Upper lobe of left lung (tissue), 6 donors: ENCODE data around the gene GNG13. TPM values are rescaled to one million over a fixed set of nuclear protein-coding genes. Genes with fewer than 3 reads are reported as not detected.
A peak's percentile ranks its signal among the peaks of the same experiment; 100 is the strongest.
"Not testable (repeated sequence)": the region's sequence is repeated elsewhere in the genome, so short reads cannot be mapped to it uniquely, and the experiment has no call there.

Experiments
- ATAC-seq, 2 donors: fragments of 200-7000 bp; cut with Tn5 transposase; one replicate each; pipeline ENCODE4 v1.9.1; 2022; ENCODE audit warnings: mild to moderate bottlenecking in 2 of 2, moderate library complexity in 2 of 2; ENCODE audit not compliant: low FRiP score in 2 of 2
- DNase-seq, 2 donors: peaks; one replicate each; pipeline ENCODE4 v3.0.0-alpha.2; 2019 to 2020
- H3K27ac ChIP-seq, 4 donors: fragments of 200-600 bp; sonication (generic); one replicate each; pipeline ENCODE4 v1.5.1; 2016 to 2019
- H3K27me3 ChIP-seq, 4 donors: fragments of 200-600 bp; sonication (generic); one replicate each; pipeline ENCODE4 v1.5.1; 2017 to 2019
- H3K36me3 ChIP-seq, 4 donors: fragments of 200-600 bp; sonication (generic); one replicate each; pipeline ENCODE4 v1.5.1; 2016 to 2019
- H3K4me1 ChIP-seq, 4 donors: fragments of 200-600 bp; sonication (generic); one replicate each; pipeline ENCODE4 v1.5.1; 2018 to 2019
- H3K4me3 ChIP-seq, 4 donors: fragments of 200-600 bp; sonication (generic); one replicate each; pipeline ENCODE4 v1.5.1; 2017 to 2019; ENCODE audit warnings: mild to moderate bottlenecking in 2 of 4, moderate library complexity in 1 of 4
- H3K9me3 ChIP-seq, 4 donors: fragments of 200-600 bp; sonication (generic); one replicate each; pipeline ENCODE4 v1.5.1; 2018 to 2019
- CTCF ChIP-seq, 6 experiments: fragments of 450-650 bp in 4 of 6; fragments of 200-600 bp in 2 of 6; sonication (generic) in 2 of 6; IDR thresholded peaks; one replicate each; pipeline ENCODE4 v1.5.1; 2016 to 2019; ENCODE audit warnings: antibody characterized with exemption in 6 of 6
- EP300 ChIP-seq, 4 donors: sonication (generic); formaldehyde crosslinking; IDR thresholded peaks; one replicate each; pipeline ENCODE4 v1.5.1; 2017; ENCODE audit warnings: antibody characterized with exemption in 4 of 4, control low read depth in 2 of 4
- POLR2A ChIP-seq, 4 donors: fragments of 450-650 bp; IDR thresholded peaks; one replicate each; pipeline ENCODE4 v1.5.1; 2016 to 2017; ENCODE audit warnings: antibody characterized with exemption in 4 of 4, mild to moderate bottlenecking in 2 of 4
- POLR2AphosphoS5 ChIP-seq, 2 donors: sonication (generic); formaldehyde crosslinking; IDR thresholded peaks; one replicate each; pipeline ENCODE4 v1.5.1; 2017; ENCODE audit warnings: antibody characterized with exemption in 2 of 2
- WGBS, 2 donors: methylation state at CpG; one replicate each; pipeline ENCODE4 v1.1.5; 2017 to 2018; 5-methylcytosine and 5-hydroxymethylcytosine counted together
- total RNA-seq, 6 donors: library from RNA; depleted of rRNA in 4 of 6; stranded (reverse); fragments of >200 nt in 4 of 6; gene quantifications; one replicate each; pipeline versions ENCODE4 v1.1.0 to v1.2.1, GENCODE V29; 2016 to 2021
- donor health status: DM: no; HTN: no; CAD: no; lungs with moderate emphysema.
- donor health status: DM: no; HTN: yes; CAD: no; lungs with severe emphysema.

Gene GNG13
- total RNA-seq, 6 donors from 2014 or later: not detected

DNA sequence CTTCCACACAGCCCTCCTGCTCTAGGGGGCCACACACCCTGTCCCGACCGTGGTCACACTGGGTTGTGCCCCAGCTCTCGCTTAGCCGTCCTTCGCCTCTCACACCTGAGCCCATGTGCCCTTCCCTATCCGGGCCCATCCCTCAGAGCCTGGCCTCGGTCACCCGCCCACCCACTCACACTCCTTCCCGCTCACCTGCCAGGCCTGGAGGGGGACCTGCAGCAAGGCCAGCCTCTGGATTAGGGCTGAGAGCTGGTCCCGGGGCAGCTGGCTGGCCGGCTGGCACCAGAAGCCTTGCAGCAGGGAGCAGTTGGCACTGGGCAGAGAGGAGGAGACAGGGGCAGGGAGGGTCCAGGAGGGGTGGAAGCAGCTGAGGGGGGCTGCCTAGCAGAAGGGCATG is 22.1 kb downstream of the GNG13 start:
- no peak overlapping the region for H3K27ac ChIP-seq
- H3K27me3 ChIP-seq: peaks cover 0 to 5% (median 0%) of the 10 kb centered on the region in 4 donors
- peaks cover 0 to 6% (median 2%) of the 10 kb centered on the region in 4 donors for H3K4me1 ChIP-seq
- no peak overlapping the region for H3K4me3 ChIP-seq
- TF ChIP-seq CTCF (IDR thresholded peaks at IDR 0.05) (no peak), EP300 (IDR thresholded peaks at IDR 0.05) (no peak), POLR2A (IDR thresholded peaks at IDR 0.05) (no peak), POLR2AphosphoS5 (IDR thresholded peaks at IDR 0.05) (no peak)
- DNase-seq (peak in 1 of 2 donors; percentile 75), ATAC-seq (no peak)
- WGBS, 2 donors: 77 to 80% methylated on average over 11 of the region's 11 CpGs
- H3K9me3 ChIP-seq: no peaks in the 10 kb centered on the region
- no peaks in the 10 kb centered on the region for H3K36me3 ChIP-seq

GRCh38 chr16:777826-778225 is 22.7 kb downstream of the GNG13 start:
- Histone ChIP-seq H3K4me1 (peaks cover 0 to under 1% (median 0%) of the 10 kb centered on the region in 4 donors), H3K27me3 (peaks cover 0 to 5% (median 0%) of the 10 kb centered on the region in 4 donors), H3K9me3 (no peaks in the 10 kb centered on the region), H3K27ac (no peak overlapping the region), H3K36me3 (no peaks in the 10 kb centered on the region), H3K4me3 (no peak overlapping the region)
- no peak for ATAC-seq
- TF ChIP-seq CTCF (IDR thresholded peaks at IDR 0.05) (no peak), POLR2A (IDR thresholded peaks at IDR 0.05) (no peak), EP300 (IDR thresholded peaks at IDR 0.05) (no peak)
- peak in 1 of 2 donors; percentile 31 for DNase-seq
- WGBS, 2 donors: 11 to 16% methylated on average over 13 to 16 of the region's 16 CpGs

- Histone ChIP-seq H3K36me3 (no peaks in the 10 kb centered on the region), H3K9me3 (no peaks in the 10 kb centered on the region), H3K27ac (no peak overlapping the region), H3K27me3 (peaks cover 0 to 5% (median 0%) of the 10 kb centered on the region in 4 donors), H3K4me3 (no peak overlapping the region), H3K4me1 (no peaks in the 10 kb centered on the region)
- 89 to 91% methylated on average over 9 of the region's 9 CpGs for WGBS, 2 donors
- ATAC-seq (no peak), DNase-seq (no peak)
- TF ChIP-seq EP300 (IDR thresholded peaks at IDR 0.05) (no peak), POLR2AphosphoS5 (IDR thresholded peaks at IDR 0.05) (no peak), POLR2A (IDR thresholded peaks at IDR 0.05) (no peak), CTCF (IDR thresholded peaks at IDR 0.05) (no peak)
Observed at GRCh38 chr16:776824-777223, 23.7 kb downstream of the GNG13 start.

GRCh38 chr16:776298-776697 is 24.2 kb downstream of the GNG13 start:
- DNase-seq, ATAC-seq, H3K27me3 ChIP-seq, H3K36me3 ChIP-seq, H3K4me3 ChIP-seq, H3K9me3 ChIP-seq, H3K4me1 ChIP-seq, H3K27ac ChIP-seq: not testable (repeated sequence)
- 89 to 91% methylated on average over 10 of the region's 10 CpGs for WGBS, 2 donors

GRCh38 chr16:775236-775796 is 25.2 kb downstream of the GNG13 start:
- Histone ChIP-seq H3K36me3 (no peaks in the 10 kb centered on the region), H3K27me3 (peaks cover 0 to 5% (median 0%) of the 10 kb centered on the region in 4 donors), H3K27ac (no peak overlapping the region), H3K4me1 (no peaks in the 10 kb centered on the region), H3K9me3 (no peaks in the 10 kb centered on the region), H3K4me3 (no peak overlapping the region)
- TF ChIP-seq EP300 (IDR thresholded peaks at IDR 0.05) (no peak), POLR2AphosphoS5 (IDR thresholded peaks at IDR 0.05) (no peak), POLR2A (IDR thresholded peaks at IDR 0.05) (no peak), CTCF (IDR thresholded peaks at IDR 0.05) (no peak)
- ATAC-seq (peak in 1 of 2 donors; percentile 6), DNase-seq (peak in 1 of 2 donors; percentile 81)
- 79 to 83% methylated on average over 24 to 35 of the region's 36 CpGs for WGBS, 2 donors
